ENCODE results near the gene CEPT1.

Gene CEPT1

DNA sequence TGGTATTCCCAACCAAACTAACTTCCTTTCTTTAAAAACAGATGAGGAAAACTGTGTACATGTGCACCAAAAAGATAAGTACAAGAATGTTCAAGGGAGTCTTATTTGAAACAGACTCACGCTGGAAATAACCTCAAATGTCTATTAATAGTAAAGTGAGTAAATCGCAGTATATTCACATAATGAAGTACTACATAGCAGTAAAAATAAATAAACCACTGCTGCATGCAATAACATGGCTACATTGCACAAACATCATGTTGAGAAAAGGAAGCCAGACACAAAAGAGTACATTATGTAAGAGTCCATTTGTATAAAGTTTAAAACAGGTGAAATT lies 65.7 kb downstream of the CEPT1 start:
- in situ Hi-C loops (cut with MboI; ENCODE audit: low sequenced_read_pairs): loop anchor here (25.0 kb wide), 1 partner anchor 557 kb away; the partner anchor contains the start of gene DDX20

DNA sequence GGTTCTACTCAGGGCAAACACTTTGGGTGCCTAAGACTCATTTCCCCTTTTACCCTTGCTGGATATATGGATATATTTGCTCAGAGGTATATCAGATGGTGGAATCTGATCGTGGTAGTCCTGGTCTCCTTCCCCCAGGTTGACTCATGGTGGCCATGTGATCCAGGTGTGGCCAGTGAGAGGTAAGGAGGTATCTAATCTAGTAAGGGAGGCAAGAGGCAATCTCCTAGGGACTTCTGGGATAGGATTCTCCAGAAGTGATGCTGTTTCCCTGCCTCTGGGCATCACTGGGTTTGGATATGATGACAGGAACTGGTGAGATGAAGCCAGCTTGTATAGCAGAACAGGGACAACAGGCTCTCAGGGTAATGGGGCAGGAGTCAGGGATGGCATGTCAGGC lies 68.9 kb downstream of the CEPT1 start:
- in situ Hi-C loops (cut with MboI; ENCODE audit: low sequenced_read_pairs): loop anchor here (25.0 kb wide), 1 partner anchor 553 kb away; the partner anchor contains the start of gene DDX20

DNA sequence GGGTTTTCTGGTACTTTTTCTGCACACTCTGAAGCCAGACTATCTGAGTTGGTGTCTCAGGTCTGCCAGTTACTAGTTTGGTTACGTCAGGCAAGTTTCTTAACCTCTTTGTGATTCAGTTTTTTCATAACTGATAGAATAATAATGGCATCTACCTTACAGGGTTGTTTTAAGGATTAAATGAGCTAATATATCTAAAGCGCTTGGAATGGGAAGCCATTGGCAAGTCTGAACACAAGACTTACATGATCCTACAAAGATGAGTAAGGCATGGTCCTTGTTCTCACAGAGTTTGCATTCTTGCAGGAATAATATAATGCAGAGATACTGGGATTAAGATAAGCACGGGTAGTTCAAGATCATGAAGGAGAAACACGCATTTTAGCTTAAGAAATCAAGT lies 69.6 kb downstream of the CEPT1 start:
- in situ Hi-C loops (cut with MboI; ENCODE audit: low sequenced_read_pairs): loop anchor here (25.0 kb wide), 1 partner anchor 553 kb away; the partner anchor contains the start of gene DDX20

DNA sequence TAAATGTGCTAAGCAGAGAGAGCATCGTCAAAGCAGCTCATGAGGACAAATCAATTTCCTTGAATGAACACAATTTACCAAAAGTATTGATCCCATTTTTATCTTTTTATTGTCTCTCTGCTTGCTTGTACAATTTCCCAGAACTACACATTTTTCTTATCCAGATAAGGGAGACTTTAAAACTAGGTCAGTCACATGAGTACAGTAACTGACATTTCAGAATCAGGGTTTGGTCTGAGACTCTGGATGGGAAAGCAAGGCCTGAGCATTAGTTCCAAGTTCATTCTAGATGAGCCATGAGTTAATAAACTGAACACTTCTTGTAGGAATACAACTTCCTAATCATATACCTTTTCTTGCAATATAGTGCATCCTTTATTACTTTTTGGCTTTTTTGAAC lies 71.9 kb downstream of the CEPT1 start:
- in situ Hi-C loops (cut with MboI; ENCODE audit: low sequenced_read_pairs): loop anchor here (25.0 kb wide), 1 partner anchor 550 kb away; the partner anchor contains the start of gene DDX20

DNA sequence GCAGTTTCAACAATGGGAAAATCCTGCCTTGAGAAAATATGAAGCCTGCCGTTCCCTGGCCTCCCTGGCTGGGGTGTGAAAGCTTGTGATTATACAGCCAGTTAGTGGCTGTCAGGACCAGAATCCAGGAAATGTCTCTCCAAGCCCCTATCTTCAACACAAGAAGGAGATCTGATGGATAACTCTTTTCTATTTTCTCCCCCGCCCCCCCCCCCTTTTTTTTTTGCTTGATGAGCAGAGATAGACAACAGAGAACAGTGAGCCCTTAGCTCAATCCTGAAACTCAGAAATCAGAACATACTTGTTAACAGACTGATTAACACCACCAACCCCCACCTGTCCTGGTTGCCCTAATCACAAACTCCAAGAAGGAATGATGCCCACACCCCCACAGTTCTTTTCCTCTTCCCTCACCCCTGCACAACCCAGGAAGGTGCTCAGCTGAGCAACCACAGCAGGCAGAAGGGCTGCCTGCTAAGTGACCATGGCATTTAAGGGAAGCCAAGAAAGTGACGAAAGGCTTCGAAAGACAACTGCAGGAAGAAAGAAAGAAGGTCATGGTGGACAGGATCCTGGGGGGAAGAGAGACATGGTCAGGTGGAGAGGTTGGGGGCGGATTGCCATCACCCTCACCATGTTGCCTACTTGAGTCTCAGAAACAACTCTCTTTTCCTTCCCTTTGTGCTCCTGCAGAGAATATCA lies 72.8 kb downstream of the CEPT1 start:
- in situ Hi-C loops (cut with MboI; ENCODE audit: low sequenced_read_pairs): loop anchor here (25.0 kb wide), 1 partner anchor 550 kb away; the partner anchor contains the start of gene DDX20

DNA sequence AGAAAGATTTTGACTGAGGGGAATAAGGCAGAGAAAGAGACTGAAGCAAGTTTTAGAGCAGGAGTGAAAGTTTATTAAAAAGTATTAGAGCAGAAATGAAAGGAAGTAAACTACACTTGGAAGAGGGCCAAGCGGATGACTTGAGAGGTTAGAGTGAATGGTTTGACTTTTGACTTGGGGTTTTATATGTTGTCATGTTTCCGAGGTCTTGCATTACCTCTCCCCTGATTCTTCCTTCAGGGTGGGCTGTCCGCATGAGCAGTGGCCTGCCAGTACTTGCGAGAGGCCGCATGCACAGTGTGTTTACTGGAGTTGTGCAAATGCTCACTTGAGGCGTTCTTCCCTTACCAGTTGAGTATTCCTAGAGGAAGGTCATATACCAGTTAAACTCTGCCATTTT lies 73.4 kb downstream of the CEPT1 start:
- in situ Hi-C loops (cut with MboI; ENCODE audit: low sequenced_read_pairs): loop anchor here (25.0 kb wide), 1 partner anchor 549 kb away; the partner anchor contains the start of gene DDX20

DNA sequence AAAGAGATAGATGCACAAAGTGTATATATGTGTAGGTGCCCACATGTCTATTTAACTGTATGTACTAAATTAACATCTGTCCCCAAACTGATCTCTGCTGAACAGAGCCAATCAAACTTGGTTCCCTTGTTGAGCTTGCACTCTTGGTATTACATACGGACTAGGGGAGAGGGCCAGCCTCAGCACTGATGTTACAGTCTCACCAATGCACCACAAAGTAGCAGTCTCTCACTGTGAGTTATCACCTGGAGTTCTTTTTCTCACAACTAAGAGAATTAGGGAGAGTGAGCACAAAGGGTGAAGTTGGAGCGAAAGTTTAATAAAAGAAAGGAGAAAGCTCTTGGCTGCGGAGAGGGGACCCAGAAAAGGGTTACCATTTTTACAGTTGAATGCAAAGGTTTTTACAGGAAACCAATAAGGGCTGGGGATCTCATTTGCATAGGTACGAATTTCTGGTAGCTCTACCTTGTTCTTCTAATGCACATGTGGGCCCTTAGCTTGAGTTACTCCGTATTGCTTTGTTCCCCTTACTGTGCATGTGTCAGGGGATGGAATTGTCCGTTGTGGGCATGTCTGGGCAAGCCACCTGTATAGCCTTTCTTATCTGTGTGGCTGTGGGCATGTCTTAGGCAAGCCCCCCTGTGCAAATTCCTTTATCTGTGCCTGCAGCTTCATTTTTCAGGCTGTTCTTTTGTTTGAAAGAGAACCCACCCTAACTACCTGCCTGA lies 74.2 kb downstream of the CEPT1 start:
- in situ Hi-C loops (cut with MboI; ENCODE audit: low sequenced_read_pairs): loop anchor here (25.0 kb wide), 1 partner anchor 548 kb away; the partner anchor contains the start of gene DDX20

DNA sequence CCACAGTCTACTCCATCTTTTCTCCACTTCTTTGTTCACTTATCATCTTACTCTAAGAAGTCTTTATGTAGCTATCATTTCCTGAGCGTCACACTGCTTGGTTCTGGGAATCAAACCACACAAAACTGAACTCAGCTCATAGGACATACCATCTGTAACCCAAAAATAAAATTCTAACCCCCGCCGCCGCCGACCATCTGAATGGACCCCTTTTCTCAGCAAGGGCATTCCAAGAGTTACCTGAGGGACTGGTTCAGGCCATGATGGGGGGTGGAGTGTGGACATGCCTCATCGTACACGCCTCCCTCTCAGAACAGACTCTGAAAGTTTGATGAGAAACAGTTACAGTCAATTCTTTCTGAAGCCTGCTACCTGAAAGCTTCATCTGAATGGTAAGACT lies 74.9 kb downstream of the CEPT1 start:
- in situ Hi-C loops (cut with MboI; ENCODE audit: low sequenced_read_pairs): loop anchor here (25.0 kb wide), 1 partner anchor 547 kb away; the partner anchor contains the start of gene DDX20

DNA sequence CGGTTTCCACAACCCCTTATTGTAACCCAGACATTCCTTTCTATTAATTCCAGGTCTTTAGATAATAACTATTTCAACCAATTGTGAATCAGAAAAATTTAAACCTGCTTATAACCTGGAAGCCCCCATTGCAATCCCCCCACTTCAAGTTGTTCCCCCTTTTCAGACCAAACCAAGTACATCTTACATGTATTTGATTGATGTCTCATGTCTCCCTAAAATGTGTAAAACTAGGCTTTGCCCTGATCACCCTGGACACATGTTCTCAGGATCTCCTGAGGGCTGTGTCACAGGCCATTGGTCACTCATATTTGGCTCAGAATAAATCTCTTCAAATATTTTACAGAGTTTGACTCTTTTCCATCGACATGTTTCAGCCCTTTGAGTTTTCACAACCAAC lies 75.3 kb downstream of the CEPT1 start:
- in situ Hi-C loops (cut with MboI; ENCODE audit: low sequenced_read_pairs): loop anchor here (25.0 kb wide), 1 partner anchor 547 kb away; the partner anchor contains the start of gene DDX20

DNA sequence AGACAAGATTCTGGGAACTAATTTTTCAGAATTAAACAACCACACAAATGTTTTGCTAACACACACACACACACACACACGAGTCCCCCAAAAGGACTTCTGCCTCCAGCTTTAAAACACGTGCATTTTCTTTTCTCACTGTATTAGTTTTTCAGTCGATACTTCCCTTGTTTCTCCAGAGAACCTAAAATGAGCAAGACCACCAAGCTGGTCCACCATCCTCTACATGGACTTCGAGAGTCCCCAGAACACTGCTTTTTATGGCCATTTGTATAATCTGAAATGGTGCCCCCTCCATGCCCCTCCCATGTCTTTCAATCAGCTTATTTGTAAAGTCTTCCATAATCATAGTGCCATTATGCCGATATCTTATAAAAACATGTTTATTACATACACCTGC lies 76.7 kb downstream of the CEPT1 start:
- in situ Hi-C loops (cut with MboI; ENCODE audit: low sequenced_read_pairs): loop anchor here (25.0 kb wide), 1 partner anchor 546 kb away; the partner anchor contains the start of gene DDX20

DNA sequence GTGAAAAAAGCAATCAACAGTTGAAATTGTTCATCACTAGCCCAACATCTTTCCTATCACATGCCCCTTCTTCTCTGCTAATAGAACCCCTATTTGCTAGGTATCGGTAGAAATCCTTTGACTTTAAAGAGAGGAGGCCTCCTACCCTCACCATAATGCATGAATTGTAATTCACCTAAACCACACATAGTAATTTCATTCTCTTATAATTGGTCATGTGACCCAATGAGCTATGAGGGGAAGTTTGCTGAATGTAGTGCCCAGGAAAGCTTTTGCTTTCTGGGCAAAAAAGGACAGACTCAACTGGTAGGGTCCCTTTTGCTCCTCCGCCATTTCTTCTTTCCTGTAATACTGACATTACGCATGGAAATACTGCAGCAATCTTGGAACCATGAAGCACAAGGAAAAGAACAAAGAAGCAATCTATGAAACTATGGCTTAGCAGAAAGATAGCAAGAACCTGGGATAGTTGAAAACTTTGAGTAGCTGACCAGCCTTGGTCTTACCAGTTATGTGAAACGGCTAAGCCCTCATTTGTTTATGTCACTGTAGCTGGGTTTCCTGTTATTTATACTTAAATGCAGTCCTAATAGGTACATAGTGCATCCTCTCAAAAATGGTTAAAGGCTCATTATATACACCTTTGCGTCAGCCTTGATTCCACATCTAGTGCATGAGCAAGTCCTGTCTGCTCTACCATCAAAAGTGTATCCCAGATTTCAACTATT lies 77.3 kb downstream of the CEPT1 start:
- in situ Hi-C loops (cut with MboI; ENCODE audit: low sequenced_read_pairs): loop anchor here (25.0 kb wide), 1 partner anchor 545 kb away; the partner anchor contains the start of gene DDX20

DNA sequence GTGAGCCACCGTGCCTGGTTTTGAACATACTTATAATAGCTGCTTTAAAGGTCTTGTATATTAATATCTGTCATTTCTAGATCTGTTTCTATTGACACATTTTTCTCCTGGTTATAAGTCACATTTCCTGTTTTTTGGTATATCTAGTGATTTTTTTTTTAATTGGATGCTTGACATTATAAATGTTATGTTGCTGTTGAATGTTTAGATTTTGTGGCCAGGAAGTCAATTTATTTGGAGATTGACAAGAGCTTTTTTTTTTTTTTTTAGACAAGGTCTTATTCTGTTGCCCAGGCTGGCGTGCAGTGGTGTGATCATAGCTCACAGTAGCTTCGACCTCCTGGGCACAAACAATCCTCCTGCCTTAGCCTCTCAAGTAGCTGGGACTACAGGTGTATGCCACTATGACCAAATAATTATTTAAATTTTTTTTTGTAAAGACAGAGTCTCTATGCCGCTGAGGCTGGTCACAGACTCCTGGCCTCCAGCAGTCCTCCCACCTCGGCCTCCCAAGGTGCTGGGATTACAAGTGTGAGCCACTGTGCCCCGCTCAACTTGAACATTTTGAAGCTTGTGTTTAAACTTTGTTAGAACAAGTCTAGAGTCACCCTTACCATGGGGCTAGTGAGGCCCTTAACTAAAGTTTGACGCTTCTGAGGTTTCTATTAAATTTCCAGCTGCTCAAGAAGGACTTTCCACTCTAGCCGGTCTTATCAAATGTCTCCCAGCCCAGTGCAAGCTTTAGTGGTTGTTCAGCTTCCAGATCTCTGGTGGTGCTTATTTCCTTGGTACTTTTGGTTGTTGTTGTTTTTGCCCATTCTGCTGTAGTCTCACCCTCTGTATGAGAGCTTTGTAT lies 78.9 kb downstream of the CEPT1 start:
- in situ Hi-C loops (cut with MboI; ENCODE audit: low sequenced_read_pairs): loop anchor here (25.0 kb wide), 1 partner anchor 543 kb away; the partner anchor contains the start of gene DDX20

DNA sequence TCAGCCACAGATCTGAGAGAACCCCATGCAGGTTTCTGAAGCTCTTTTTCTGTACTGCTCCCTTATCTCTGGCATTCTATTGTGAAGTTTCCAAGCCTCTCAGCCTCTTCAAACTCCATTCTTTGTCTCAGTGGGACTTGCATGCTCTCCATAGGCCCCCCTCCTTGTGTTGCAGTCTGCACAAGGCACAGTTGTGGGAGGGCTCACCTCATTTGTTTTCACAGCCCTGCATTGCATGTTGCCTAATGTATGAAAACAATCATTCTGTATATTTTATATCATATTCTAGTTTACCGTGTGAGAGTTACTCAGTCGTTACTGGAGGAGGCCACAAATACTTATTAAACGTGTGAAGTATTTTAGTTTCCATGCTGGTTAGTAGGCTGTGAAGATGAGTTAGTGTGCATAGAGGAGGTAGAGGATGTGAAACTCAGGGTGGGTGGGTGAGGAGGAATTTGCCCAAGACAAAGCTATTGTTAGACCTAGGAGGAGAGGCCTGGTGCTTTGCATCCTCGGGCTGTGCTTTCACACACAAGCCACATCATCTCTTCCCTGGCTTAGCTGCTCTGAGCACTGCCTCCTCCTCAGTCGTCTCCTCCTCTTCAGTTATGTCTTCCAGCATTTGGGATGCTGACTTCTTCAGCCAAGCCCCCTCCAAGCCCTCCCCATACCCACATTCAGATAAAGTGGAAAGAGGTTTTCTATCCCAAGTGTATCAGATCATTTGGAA lies 79.7 kb downstream of the CEPT1 start:
- in situ Hi-C loops (cut with MboI; ENCODE audit: low sequenced_read_pairs): loop anchor here (10.0 to 25.0 kb wide), 2 partner anchors 175 to 543 kb away; partner anchors contain the start of gene DDX20

DNA sequence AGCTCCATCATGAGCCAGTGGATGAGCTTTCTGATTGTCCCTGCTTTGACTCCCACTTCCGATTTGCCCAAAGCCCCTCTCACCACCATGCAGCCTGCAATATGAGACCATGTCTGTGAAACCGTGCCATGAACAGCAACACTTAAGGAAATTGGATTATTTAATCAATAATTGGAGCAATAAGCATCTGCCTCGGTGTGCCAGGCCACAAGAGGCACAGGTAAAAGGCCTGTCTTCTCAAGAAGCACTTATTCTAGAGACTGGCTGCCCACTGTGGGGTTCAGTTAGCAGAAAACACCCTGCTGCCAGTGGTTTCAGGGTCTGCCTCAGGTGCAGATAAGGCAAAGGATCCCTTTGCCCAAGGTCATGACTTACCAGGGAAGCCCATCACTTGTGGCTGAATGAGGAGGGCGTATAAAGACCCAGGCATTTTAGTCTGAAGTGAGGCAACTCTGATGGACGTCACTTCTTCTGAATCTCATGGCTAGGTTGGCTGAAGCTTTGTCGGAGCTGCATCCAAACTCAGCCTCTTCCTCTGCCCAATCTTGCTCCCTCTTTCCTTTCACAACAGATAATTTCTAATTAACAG lies 80.4 kb downstream of the CEPT1 start:
- in situ Hi-C loops (cut with MboI; ENCODE audit: low sequenced_read_pairs): loop anchor here (10.0 to 25.0 kb wide), 2 partner anchors 174 to 542 kb away; partner anchors contain the start of gene DDX20

DNA sequence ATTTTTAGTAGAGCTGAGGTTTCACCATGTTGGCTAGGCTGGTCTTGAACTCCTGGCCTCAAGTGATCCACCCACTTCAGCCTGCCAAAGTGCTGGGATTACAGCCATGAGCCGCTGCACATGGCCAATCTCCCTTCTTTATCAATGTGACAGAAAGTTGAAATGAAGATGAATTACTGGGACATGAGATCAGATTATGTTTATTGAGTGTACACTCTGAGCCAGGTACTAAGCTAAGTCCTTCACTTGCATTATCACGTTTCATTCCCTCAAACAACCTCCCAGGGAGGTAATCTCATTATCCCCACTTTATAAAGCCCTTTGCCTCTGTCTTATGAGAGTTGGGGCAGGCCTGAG lies 81.2 kb downstream of the CEPT1 start:
- in situ Hi-C loops (cut with MboI; ENCODE audit: low sequenced_read_pairs): loop anchor here (10.0 to 25.0 kb wide), 2 partner anchors 174 to 541 kb away; partner anchors contain the start of gene DDX20

DNA sequence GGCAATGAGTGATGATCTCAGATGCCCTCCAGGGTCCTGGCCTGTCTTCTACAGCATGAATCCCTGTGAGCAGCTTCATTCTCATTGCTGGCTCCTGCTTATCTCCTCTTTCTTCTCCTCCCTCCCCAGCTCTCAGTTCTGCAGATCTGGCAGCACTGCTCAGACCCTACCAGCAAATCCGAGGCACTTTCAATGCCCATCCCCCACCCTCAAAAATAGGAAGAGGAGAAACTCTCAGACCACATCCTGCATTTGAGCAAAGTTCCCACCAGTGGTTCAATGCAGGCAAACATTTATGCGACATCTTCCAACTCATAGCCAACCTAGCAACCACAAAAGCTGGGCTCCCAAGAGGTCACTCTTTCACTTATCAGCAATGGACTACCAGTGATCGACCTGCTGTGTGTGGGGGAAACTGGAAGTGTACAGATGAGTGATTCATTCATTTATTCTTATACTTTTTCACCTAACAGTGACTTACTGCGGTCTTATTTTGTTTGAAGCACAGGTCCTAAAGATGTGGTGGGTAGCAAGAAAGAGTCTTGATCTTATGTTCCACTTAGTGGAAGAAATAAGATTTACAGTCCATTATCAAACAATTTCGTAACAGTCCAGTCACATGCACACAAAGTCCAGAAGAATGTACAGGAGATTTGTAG lies 81.7 kb downstream of the CEPT1 start:
- in situ Hi-C loops (cut with MboI; ENCODE audit: low sequenced_read_pairs): loop anchor here (10.0 to 25.0 kb wide), 2 partner anchors 173 to 541 kb away; partner anchors contain the start of gene DDX20

DNA sequence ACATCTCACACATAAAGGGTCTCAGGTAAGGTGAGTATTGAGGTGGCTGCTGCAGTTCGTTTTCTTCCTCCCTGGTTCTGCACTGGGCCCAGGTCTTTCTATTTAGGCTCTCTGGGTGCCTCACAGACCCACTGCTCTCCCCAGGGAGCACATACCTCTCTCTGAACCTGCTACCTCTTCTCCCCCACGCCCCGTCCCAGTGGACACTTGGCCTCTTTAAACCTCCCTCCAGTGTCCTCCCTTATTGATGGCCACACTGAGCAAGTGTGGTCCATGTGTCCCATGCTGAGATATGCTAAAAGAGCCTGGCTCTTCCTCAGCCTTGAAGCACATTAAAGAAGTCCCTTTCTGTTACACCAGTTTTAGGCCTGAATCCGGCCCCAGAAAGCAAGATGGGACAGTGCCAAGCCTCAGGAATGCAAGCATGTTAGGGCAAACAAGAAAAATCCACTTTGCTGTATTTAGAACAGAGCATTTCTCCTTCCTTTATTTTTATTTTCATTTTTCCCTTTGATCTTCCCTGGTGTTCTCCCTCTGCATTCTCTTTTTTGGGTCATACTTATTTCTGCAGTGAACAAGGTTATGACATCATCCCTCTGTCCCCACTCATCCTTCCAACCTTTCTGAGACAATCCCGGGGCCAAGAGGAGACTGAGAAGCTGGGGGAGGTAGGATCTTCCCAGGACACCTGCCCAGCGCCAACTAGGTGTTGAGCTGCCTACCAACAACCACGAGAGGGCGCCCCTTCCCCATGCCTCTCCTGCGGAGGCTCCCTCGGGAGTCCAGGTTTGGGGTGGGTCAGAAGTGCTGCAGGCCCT lies 82.5 kb downstream of the CEPT1 start:
- in situ Hi-C loops (cut with MboI; ENCODE audit: low sequenced_read_pairs): loop anchor here (10.0 to 25.0 kb wide), 2 partner anchors 172 to 540 kb away; partner anchors contain the start of gene DDX20
